CD14-positive monocyte (primary cell): ENCODE measurements around the gene ADK. TPM values are rescaled to one million over a fixed set of nuclear protein-coding genes. Genes with fewer than 3 reads are reported as not detected.

Experiments
- DNase-seq, 3 donors: peaks; one replicate each; pipeline ENCODE4 v3.0.0-alpha.2; 2011 to 2022
- H2AFZ ChIP-seq: 2 replicates; pipeline ENCODE4 v1.6.0; 2012; ENCODE audit warnings: mild to moderate bottlenecking, low read depth, low read length, inconsistent platforms; ENCODE audit not compliant: insufficient read depth, poor library complexity, severe bottlenecking
- H3K27ac ChIP-seq, 2 donors: 1 replicate in 1 of 2; 2 replicates in 1 of 2; pipeline ENCODE4 v1.5.1; 2012 to 2013; ENCODE audit warnings: low read length in 2 of 2, control low read depth in 1 of 2, inconsistent platforms in 1 of 2, low read depth in 1 of 2, mild to moderate bottlenecking in 1 of 2
- H3K27me3 ChIP-seq, 2 donors: one replicate each; pipeline versions ENCODE4 v1.6.0 to v1.6.1; 2011 to 2013; ENCODE audit warnings: low read length in 2 of 2; ENCODE audit not compliant: control insufficient read depth in 2 of 2, insufficient read depth in 2 of 2
- H3K36me3 ChIP-seq, 2 donors: replicated peaks in 1 of 2; 1 replicate in 1 of 2; 2 replicates in 1 of 2; pipeline versions ENCODE4 v1.5.1 to v1.6.1; 2012 to 2013; ENCODE audit warnings: low read length in 2 of 2, control low read depth in 1 of 2, inconsistent platforms in 1 of 2, mild to moderate bottlenecking in 1 of 2; ENCODE audit not compliant: insufficient read depth in 2 of 2, control insufficient read depth in 1 of 2
- H3K4me1 ChIP-seq, 2 donors: 1 replicate in 1 of 2; 2 replicates in 1 of 2; pipeline versions ENCODE4 v1.5.1 to v1.6.1; 2012 to 2013; ENCODE audit warnings: low read length in 2 of 2, control low read depth in 1 of 2, inconsistent platforms in 1 of 2, mild to moderate bottlenecking in 1 of 2, moderate library complexity in 1 of 2; ENCODE audit not compliant: insufficient read depth in 2 of 2, control insufficient read depth in 1 of 2
- H3K4me2 ChIP-seq: replicated peaks from 2 replicates; pipeline ENCODE3; 2012; ENCODE audit warnings: low read length, moderate library complexity, mild to moderate bottlenecking; ENCODE audit not compliant: poor library complexity, severe bottlenecking; ENCODE audit errors: extremely low read depth
- H3K4me3 ChIP-seq, 3 experiments: fragments of 200-600 bp in 1 of 3; sonication (generic) in 1 of 3; replicated peaks in 1 of 3; 1 replicate in 2 of 3; 2 replicates in 1 of 3; pipeline ENCODE4 v1.5.1; 2011 to 2013; ENCODE audit warnings: low read length in 3 of 3, mild to moderate bottlenecking in 3 of 3, control low read depth in 2 of 3, low read depth in 2 of 3, inconsistent platforms in 1 of 3, moderate library complexity in 1 of 3
- H3K79me2 ChIP-seq: 2 replicates; pipeline ENCODE4 v1.6.0; 2012; ENCODE audit warnings: mild to moderate bottlenecking, control low read depth, inconsistent platforms, low read length, moderate library complexity; ENCODE audit not compliant: insufficient read depth
- H3K9ac ChIP-seq: 2 replicates; pipeline ENCODE4 v1.6.0; 2017; ENCODE audit warnings: low read length, mild to moderate bottlenecking; ENCODE audit not compliant: insufficient read depth, poor library complexity, severe bottlenecking
- H3K9me3 ChIP-seq, 2 donors: replicated peaks in 1 of 2; 1 replicate in 1 of 2; 2 replicates in 1 of 2; pipeline versions ENCODE4 v1.5.1 to v1.6.1; 2012 to 2013; ENCODE audit warnings: low read length in 2 of 2, control low read depth in 1 of 2; ENCODE audit not compliant: control insufficient read depth in 1 of 2, insufficient read depth in 1 of 2
- H4K20me1 ChIP-seq: 2 replicates; pipeline ENCODE4 v1.6.0; 2012; ENCODE audit warnings: mild to moderate bottlenecking, low read length, control low read depth, moderate library complexity; ENCODE audit not compliant: insufficient read depth
- H3K27ac Mint-ChIP-seq, 7 donors: one replicate each; pipeline ENCODE4 v1.8.0; 2020; ENCODE audit warnings: mild to moderate bottlenecking in 7 of 7, mixed read lengths in 7 of 7, moderate library complexity in 6 of 7, inconsistent platforms in 2 of 7
- H3K27me3 Mint-ChIP-seq, 3 donors: one replicate each; pipeline ENCODE4 v1.8.0; 2021 to 2022; ENCODE audit warnings: low read depth in 3 of 3, mild to moderate bottlenecking in 3 of 3, mixed read lengths in 3 of 3, moderate library complexity in 3 of 3, inconsistent platforms in 1 of 3
- H3K36me3 Mint-ChIP-seq, 2 donors: one replicate each; pipeline ENCODE4 v1.8.0; 2020; ENCODE audit warnings: mixed read lengths in 2 of 2, inconsistent platforms in 1 of 2, mild to moderate bottlenecking in 1 of 2
- H3K4me1 Mint-ChIP-seq: one replicate; pipeline ENCODE4 v1.8.0; 2020; ENCODE audit warnings: mild to moderate bottlenecking, mixed read lengths
- H3K4me3 Mint-ChIP-seq, 2 donors: one replicate each; pipeline ENCODE4 v1.8.0; 2020; ENCODE audit warnings: mild to moderate bottlenecking in 2 of 2, mixed read lengths in 2 of 2, moderate library complexity in 1 of 2
- H3K9me3 Mint-ChIP-seq, 7 donors: one replicate each; pipeline ENCODE4 v1.8.0; 2020 to 2022; ENCODE audit warnings: mixed read lengths in 7 of 7, mild to moderate bottlenecking in 6 of 7, moderate library complexity in 6 of 7, inconsistent platforms in 2 of 7
- CTCF ChIP-seq: fragments of 200-600 bp; IDR thresholded peaks from one replicate; pipeline ENCODE4 v1.8.0; 2022; ENCODE audit warnings: antibody characterized with exemption, mild to moderate bottlenecking
- WGBS: methylation state at CpG from one replicate; pipeline ENCODE4 v1.1.5; 2013; ENCODE audit warnings: missing lambda C conversion rate; ENCODE audit not compliant: insufficient coverage; 5-methylcytosine and 5-hydroxymethylcytosine counted together
- intact Hi-C, 2 donors: fragments of 100-400 bp; cut with micrococcal nuclease; formaldehyde crosslinking; loops; one replicate each; pipeline versions ENCODE4 v1.15.0 to v1.15.1; 2023
- polyA plus RNA-seq, 3 donors: library from polyadenylated mRNA; depleted of rRNA in 1 of 3; unstranded in 2 of 3; stranded (reverse) in 1 of 3; fragments of 300-500 nt in 2 of 3; fragments of >200 nt in 1 of 3; fragmentation: Illumina TruSeq in 2 of 3; gene quantifications; 1 replicate in 2 of 3; 2 replicates in 1 of 3; pipeline ENCODE4 v1.2.3, GENCODE V29; 2012 to 2021

The ADK gene
- polyA plus RNA-seq, 3 donors, result 6.4 to 38.2 (median 35.7) TPM

- no peaks in the 10 kb centered on the region for H3K79me2 ChIP-seq
- H3K9ac ChIP-seq, result no peak overlapping the region
- no peak for TF ChIP-seq CTCF
- no peak overlapping the region for H3K27ac ChIP-seq
- no peaks in the 10 kb centered on the region for H4K20me1 ChIP-seq
- H3K9me3 ChIP-seq, result peaks cover 15 to 22% of the 10 kb centered on the region in 2 donors
- no peak overlapping the region for H3K4me3 Mint-ChIP-seq
- H3K9me3 Mint-ChIP-seq, result peaks cover 9 to 27% (median 20%) of the 10 kb centered on the region in 7 donors
- WGBS, result no CpG with 5 or more reads among the region's 1 CpG
- no peaks in the 10 kb centered on the region for H3K36me3 ChIP-seq
- no peak for DNase-seq
- no peak overlapping the region for H2AFZ ChIP-seq
- intact Hi-C loops, result no loop called here
- H3K27me3 Mint-ChIP-seq, result no peaks in the 10 kb centered on the region
- H3K4me1 Mint-ChIP-seq, result peaks cover 1% of the 10 kb centered on the region
- no peaks in the 10 kb centered on the region for H3K4me1 ChIP-seq
- no peak overlapping the region for H3K4me3 ChIP-seq
- H3K4me2 ChIP-seq, result no peak overlapping the region
- no peaks in the 10 kb centered on the region for H3K27me3 ChIP-seq
- H3K36me3 Mint-ChIP-seq, result peaks cover 18 to 41% of the 10 kb centered on the region in 2 donors
- H3K27ac Mint-ChIP-seq, result no peak overlapping the region
These were observed 486.7 kb downstream of the ADK start for GRCh38 chr10:74637685-74638084.

GRCh38 chr10:74640134-74640921 is 489.3 kb downstream of the ADK start:
- no peak for TF ChIP-seq CTCF
- Histone ChIP-seq H3K9me3 (peaks cover 3 to 4% of the 10 kb centered on the region in 2 donors), H3K27me3 (no peaks in the 10 kb centered on the region), H3K36me3 (no peaks in the 10 kb centered on the region), H3K27ac (no peak overlapping the region), H3K79me2 (no peaks in the 10 kb centered on the region), H3K4me1 (no peaks in the 10 kb centered on the region), H2AFZ (no peak overlapping the region), H3K4me2 (no peak overlapping the region), H4K20me1 (no peaks in the 10 kb centered on the region), H3K4me3 (no peak overlapping the region), H3K9ac (no peak overlapping the region)
- Mint-ChIP-seq H3K4me3 (no peak overlapping the region), H3K27ac (no peak overlapping the region), H3K36me3 (peaks cover 13 to 24% of the 10 kb centered on the region in 2 donors), H3K27me3 (no peaks in the 10 kb centered on the region), H3K4me1 (no peaks in the 10 kb centered on the region), H3K9me3 (peaks cover 5 to 13% (median 8%) of the 10 kb centered on the region in 7 donors)
- intact Hi-C loops, result no loop called here
- DNase-seq, result no peak
- 100% methylated on average over 2 of the region's 5 CpGs for WGBS
